Measurements from ENCODE around the gene FAM210A.
"Not testable (repeated sequence)": the region's sequence is repeated elsewhere in the genome, so short reads cannot be mapped to it uniquely, and the experiment has no call there.

Gene FAM210A

GRCh38 chr18:13688191-13689136, 37.9 kb downstream of the FAM210A start:
- TF ChIP-seq JUND (IDR thresholded peaks at IDR 0.05; ENCODE audit: low read depth) = no peak
- no peak for DNase-seq (ENCODE audit: low read depth in 1 of 2, low spot score in 1 of 2)
- in situ Hi-C loops (cut with HindIII; ENCODE audit: low pct_unique_long_range_greater_than_20kb, low sequenced_read_pairs) = no loop called here

GRCh38 chr18:13684546-13684945, 41.8 kb downstream of the FAM210A start:
- no peak for DNase-seq (ENCODE audit: low read depth in 1 of 2, low spot score in 1 of 2)
- TF ChIP-seq JUND (IDR thresholded peaks at IDR 0.05; ENCODE audit: low read depth) = no peak
- in situ Hi-C loops (cut with HindIII; ENCODE audit: low pct_unique_long_range_greater_than_20kb, low sequenced_read_pairs) = no loop called here

- DNase-seq (ENCODE audit: low read depth in 1 of 2, low spot score in 1 of 2) = no peak
- in situ Hi-C loops (cut with HindIII; ENCODE audit: low pct_unique_long_range_greater_than_20kb, low sequenced_read_pairs) = no loop called here
- TF ChIP-seq JUND (IDR thresholded peaks at IDR 0.05; ENCODE audit: low read depth) = no peak
Measured at GRCh38 chr18:13681701-13682100, 44.7 kb downstream of the FAM210A start.

GRCh38 chr18:13680612-13681011, 45.7 kb downstream of the FAM210A start:
- in situ Hi-C loops (cut with HindIII; ENCODE audit: low pct_unique_long_range_greater_than_20kb, low sequenced_read_pairs) = no loop called here
- no peak for TF ChIP-seq JUND (IDR thresholded peaks at IDR 0.05; ENCODE audit: low read depth)
- peak; percentile 4 to 64 for DNase-seq (ENCODE audit: low read depth in 1 of 2, low spot score in 1 of 2)

GRCh38 chr18:13677350-13677749, 49.0 kb downstream of the FAM210A start:
- in situ Hi-C loops (cut with HindIII; ENCODE audit: low pct_unique_long_range_greater_than_20kb, low sequenced_read_pairs); DNase-seq (ENCODE audit: low read depth in 1 of 2, low spot score in 1 of 2): not testable (repeated sequence)

GRCh38 chr18:13676471-13676870, 49.9 kb downstream of the FAM210A start:
- DNase-seq (ENCODE audit: low read depth in 1 of 2, low spot score in 1 of 2) = no peak
- in situ Hi-C loops (cut with HindIII; ENCODE audit: low pct_unique_long_range_greater_than_20kb, low sequenced_read_pairs) = no loop called here
- no peak for TF ChIP-seq JUND (IDR thresholded peaks at IDR 0.05; ENCODE audit: low read depth)

GRCh38 chr18:13672657-13673056, 53.7 kb downstream of the FAM210A start:
- TF ChIP-seq JUND (IDR thresholded peaks at IDR 0.05; ENCODE audit: low read depth) = no peak
- in situ Hi-C loops (cut with HindIII; ENCODE audit: low pct_unique_long_range_greater_than_20kb, low sequenced_read_pairs) = no loop called here
- no peak for DNase-seq (ENCODE audit: low read depth in 1 of 2, low spot score in 1 of 2)

GRCh38 chr18:13661779-13662256, 64.5 kb downstream of the FAM210A start:
- in situ Hi-C loops (cut with HindIII; ENCODE audit: low pct_unique_long_range_greater_than_20kb, low sequenced_read_pairs) = no loop called here
- DNase-seq (ENCODE audit: low read depth in 1 of 2, low spot score in 1 of 2) = no peak
- TF ChIP-seq JUND (IDR thresholded peaks at IDR 0.05; ENCODE audit: low read depth) = no peak

GRCh38 chr18:13661051-13661778, 65.1 kb downstream of the FAM210A start:
- TF ChIP-seq JUND (IDR thresholded peaks at IDR 0.05; ENCODE audit: low read depth) = no peak
- DNase-seq (ENCODE audit: low read depth in 1 of 2, low spot score in 1 of 2) = no peak
- in situ Hi-C loops (cut with HindIII; ENCODE audit: low pct_unique_long_range_greater_than_20kb, low sequenced_read_pairs) = no loop called here

- in situ Hi-C loops (cut with HindIII; ENCODE audit: low pct_unique_long_range_greater_than_20kb, low sequenced_read_pairs) = no loop called here
- DNase-seq (ENCODE audit: low read depth in 1 of 2, low spot score in 1 of 2) = no peak
- no peak for TF ChIP-seq JUND (IDR thresholded peaks at IDR 0.05; ENCODE audit: low read depth)
Measured at GRCh38 chr18:13660510-13660909, 65.8 kb downstream of the FAM210A start.

GRCh38 chr18:13658436-13659204, 67.7 kb downstream of the FAM210A start:
- no peak for TF ChIP-seq JUND (IDR thresholded peaks at IDR 0.05; ENCODE audit: low read depth)
- in situ Hi-C loops (cut with HindIII; ENCODE audit: low pct_unique_long_range_greater_than_20kb, low sequenced_read_pairs) = no loop called here
- no peak for DNase-seq (ENCODE audit: low read depth in 1 of 2, low spot score in 1 of 2)

- DNase-seq (ENCODE audit: low read depth in 1 of 2, low spot score in 1 of 2) = no peak
- TF ChIP-seq JUND (IDR thresholded peaks at IDR 0.05; ENCODE audit: low read depth) = no peak
- in situ Hi-C loops (cut with HindIII; ENCODE audit: low pct_unique_long_range_greater_than_20kb, low sequenced_read_pairs) = no loop called here
Measured at GRCh38 chr18:13657974-13658373, 68.4 kb downstream of the FAM210A start.
